ENCODE measurements around the gene GPR31. TPM values are rescaled to one million over a fixed set of nuclear protein-coding genes. Genes with fewer than 3 reads are reported as not detected.

Gene GPR31
- total RNA-seq, 1 donor from 2014 or later: not detected

- no peak overlapping the region for H3K27ac Mint-ChIP-seq (ENCODE audit: unreplicated experiment)
- TF ChIP-seq EZH2 (IDR thresholded peaks at IDR 0.05; ENCODE audit: insufficient read depth, low read length): no peak
- TF ChIP-seq, protein P1, sequence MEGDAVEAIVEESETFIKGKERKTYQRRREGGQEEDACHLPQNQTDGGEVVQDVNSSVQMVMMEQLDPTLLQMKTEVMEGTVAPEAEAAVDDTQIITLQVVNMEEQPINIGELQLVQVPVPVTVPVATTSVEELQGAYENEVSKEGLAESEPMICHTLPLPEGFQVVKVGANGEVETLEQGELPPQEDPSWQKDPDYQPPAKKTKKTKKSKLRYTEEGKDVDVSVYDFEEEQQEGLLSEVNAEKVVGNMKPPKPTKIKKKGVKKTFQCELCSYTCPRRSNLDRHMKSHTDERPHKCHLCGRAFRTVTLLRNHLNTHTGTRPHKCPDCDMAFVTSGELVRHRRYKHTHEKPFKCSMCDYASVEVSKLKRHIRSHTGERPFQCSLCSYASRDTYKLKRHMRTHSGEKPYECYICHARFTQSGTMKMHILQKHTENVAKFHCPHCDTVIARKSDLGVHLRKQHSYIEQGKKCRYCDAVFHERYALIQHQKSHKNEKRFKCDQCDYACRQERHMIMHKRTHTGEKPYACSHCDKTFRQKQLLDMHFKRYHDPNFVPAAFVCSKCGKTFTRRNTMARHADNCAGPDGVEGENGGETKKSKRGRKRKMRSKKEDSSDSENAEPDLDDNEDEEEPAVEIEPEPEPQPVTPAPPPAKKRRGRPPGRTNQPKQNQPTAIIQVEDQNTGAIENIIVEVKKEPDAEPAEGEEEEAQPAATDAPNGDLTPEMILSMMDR (IDR thresholded peaks at IDR 0.05; ENCODE audit: insufficient read depth, low read depth, low read length): no peak
- no peak for FAIRE-seq
Observed at GRCh38 chr6:167151648-167152047, 6.1 kb downstream of the GPR31 start.

DNA sequence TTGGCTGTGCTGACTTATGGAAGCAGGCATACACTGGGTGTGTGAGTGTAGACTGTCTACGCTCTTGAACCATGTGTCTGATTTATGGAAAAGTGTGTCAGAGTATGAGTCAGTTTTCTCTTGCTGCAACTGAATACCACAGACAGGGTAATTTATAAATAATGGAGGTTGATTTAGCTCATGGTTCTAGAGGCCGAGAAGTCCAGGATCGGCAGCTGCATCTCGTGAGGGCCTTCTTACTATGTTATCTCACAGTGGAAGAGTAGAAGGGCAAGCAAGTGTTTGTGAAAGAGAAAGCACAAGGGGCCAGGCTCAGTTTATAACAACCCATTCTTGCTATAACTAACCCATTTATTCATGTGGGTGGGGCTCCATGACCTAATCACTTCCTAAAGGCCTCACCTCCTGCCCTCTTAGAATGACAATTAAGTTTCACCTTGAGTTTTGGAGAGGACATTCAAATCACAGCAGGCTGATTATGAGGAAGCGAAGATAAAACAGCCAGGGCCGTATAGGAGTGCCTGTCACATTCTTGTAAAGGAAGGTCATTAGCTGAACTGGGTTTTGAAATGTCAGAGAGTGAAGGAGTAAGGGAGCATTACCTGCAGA, 6.7 kb downstream of the GPR31 start:
- no peak for TF ChIP-seq EZH2 (IDR thresholded peaks at IDR 0.05; ENCODE audit: insufficient read depth, low read length)
- TF ChIP-seq, protein P1 (IDR thresholded peaks at IDR 0.05; ENCODE audit: insufficient read depth, low read depth, low read length): no peak
- Histone ChIP-seq H3K27me3 (ENCODE audit: insufficient read depth, low read length) (no peaks in the 10 kb centered on the region), H3K4me3 (ENCODE audit: insufficient read depth, low read depth, low read length) (no peak overlapping the region), H3K36me3 (ENCODE audit: insufficient read depth, low read length) (no peaks in the 10 kb centered on the region), H4K20me1 (ENCODE audit: insufficient read depth, low read length) (no peaks in the 10 kb centered on the region), H3K27ac (ENCODE audit: low read depth, low read length) (no peak overlapping the region), H3K9me3 (ENCODE audit: insufficient read depth, low read depth, low read length) (no peaks in the 10 kb centered on the region), H3K79me2 (ENCODE audit: insufficient read depth, low read length) (no peaks in the 10 kb centered on the region), H3K9ac (ENCODE audit: low read length) (no peak overlapping the region), H2AFZ (ENCODE audit: low read depth, low read length) (no peak overlapping the region), H3K4me2 (ENCODE audit: low read length) (no peak overlapping the region), H3K4me1 (ENCODE audit: insufficient read depth, low read length) (no peaks in the 10 kb centered on the region)
- DNase-seq (ENCODE audit: low read depth): no peak
- no peak for FAIRE-seq
- peaks cover 4% of the 10 kb centered on the region for H3K9me3 Mint-ChIP-seq (ENCODE audit: unreplicated experiment)
- H3K27me3 Mint-ChIP-seq (ENCODE audit: low read depth, unreplicated experiment): peaks cover 13% of the 10 kb centered on the region
- no peak overlapping the region for H3K27ac Mint-ChIP-seq (ENCODE audit: unreplicated experiment)
- H3K36me3 Mint-ChIP-seq (ENCODE audit: low read depth, unreplicated experiment): no peaks in the 10 kb centered on the region
- H3K4me3 Mint-ChIP-seq (ENCODE audit: unreplicated experiment): no peak overlapping the region
- peaks cover 27% of the 10 kb centered on the region for H3K4me1 Mint-ChIP-seq (ENCODE audit: low read depth, unreplicated experiment)

More at GRCh38 chr6:167151648-167152047, 6.1 kb downstream of the GPR31 start:
- DNase-seq (ENCODE audit: low read depth): no peak
- no peaks in the 10 kb centered on the region for H3K36me3 ChIP-seq (ENCODE audit: insufficient read depth, low read length)
- no peaks in the 10 kb centered on the region for H3K27me3 ChIP-seq (ENCODE audit: insufficient read depth, low read length)
- no peak overlapping the region for H3K9ac ChIP-seq (ENCODE audit: low read length)
- Mint-ChIP-seq H3K4me3 (ENCODE audit: unreplicated experiment) (no peak overlapping the region), H3K36me3 (ENCODE audit: low read depth, unreplicated experiment) (no peaks in the 10 kb centered on the region), H3K4me1 (ENCODE audit: low read depth, unreplicated experiment) (peaks cover 26% of the 10 kb centered on the region), H3K9me3 (ENCODE audit: unreplicated experiment) (peaks cover 4% of the 10 kb centered on the region), H3K27me3 (ENCODE audit: low read depth, unreplicated experiment) (peaks cover 12% of the 10 kb centered on the region)
- no peaks in the 10 kb centered on the region for H4K20me1 ChIP-seq (ENCODE audit: insufficient read depth, low read length)
- no peaks in the 10 kb centered on the region for H3K9me3 ChIP-seq (ENCODE audit: insufficient read depth, low read depth, low read length)
- no peak overlapping the region for H3K27ac ChIP-seq (ENCODE audit: low read depth, low read length)
- H3K79me2 ChIP-seq (ENCODE audit: insufficient read depth, low read length): no peaks in the 10 kb centered on the region
- H2AFZ ChIP-seq (ENCODE audit: low read depth, low read length): no peak overlapping the region
- no peak overlapping the region for H3K4me3 ChIP-seq (ENCODE audit: insufficient read depth, low read depth, low read length)
- no peaks in the 10 kb centered on the region for H3K4me1 ChIP-seq (ENCODE audit: insufficient read depth, low read length)
- H3K4me2 ChIP-seq (ENCODE audit: low read length): no peak overlapping the region

DNA sequence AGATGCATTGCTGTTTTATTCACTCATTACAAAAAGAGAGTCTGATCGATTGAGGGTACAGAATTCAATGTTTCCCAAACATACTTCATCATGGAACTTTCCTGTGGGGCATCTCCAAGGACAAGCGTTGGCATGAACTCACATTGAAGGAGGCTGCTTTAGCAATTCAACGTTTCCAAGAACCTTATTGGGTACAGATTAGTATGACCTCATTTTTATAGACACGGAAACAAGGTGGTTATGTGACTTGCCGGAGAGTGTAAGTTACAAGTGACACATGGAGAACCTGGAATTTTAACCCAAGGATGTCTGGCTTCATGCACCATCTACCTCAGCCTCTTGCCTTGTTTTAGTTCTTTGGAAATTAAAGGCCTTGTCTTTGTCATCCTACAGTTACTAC, 8.8 kb downstream of the GPR31 start:
- FAIRE-seq: no peak
- H3K9ac ChIP-seq (ENCODE audit: low read length): no peak overlapping the region
- no peaks in the 10 kb centered on the region for H3K9me3 ChIP-seq (ENCODE audit: insufficient read depth, low read depth, low read length)
- no peaks in the 10 kb centered on the region for H3K27me3 ChIP-seq (ENCODE audit: insufficient read depth, low read length)
- Mint-ChIP-seq H3K4me3 (ENCODE audit: unreplicated experiment) (no peak overlapping the region), H3K36me3 (ENCODE audit: low read depth, unreplicated experiment) (no peaks in the 10 kb centered on the region), H3K4me1 (ENCODE audit: low read depth, unreplicated experiment) (peaks cover 24% of the 10 kb centered on the region), H3K27me3 (ENCODE audit: low read depth, unreplicated experiment) (peaks cover 22% of the 10 kb centered on the region), H3K9me3 (ENCODE audit: unreplicated experiment) (peaks cover 7% of the 10 kb centered on the region), H3K27ac (ENCODE audit: unreplicated experiment) (no peak overlapping the region)
- H3K79me2 ChIP-seq (ENCODE audit: insufficient read depth, low read length): no peaks in the 10 kb centered on the region
- no peak for TF ChIP-seq EZH2 (IDR thresholded peaks at IDR 0.05; ENCODE audit: insufficient read depth, low read length)
- TF ChIP-seq, protein P1 (IDR thresholded peaks at IDR 0.05; ENCODE audit: insufficient read depth, low read depth, low read length): no peak
- no peaks in the 10 kb centered on the region for H3K4me1 ChIP-seq (ENCODE audit: insufficient read depth, low read length)
- no peak for DNase-seq (ENCODE audit: low read depth)
- no peak overlapping the region for H3K4me2 ChIP-seq (ENCODE audit: low read length)
- H3K4me3 ChIP-seq (ENCODE audit: insufficient read depth, low read depth, low read length): no peak overlapping the region
- H4K20me1 ChIP-seq (ENCODE audit: insufficient read depth, low read length): no peaks in the 10 kb centered on the region
- H3K36me3 ChIP-seq (ENCODE audit: insufficient read depth, low read length): no peaks in the 10 kb centered on the region
- no peak overlapping the region for H3K27ac ChIP-seq (ENCODE audit: low read depth, low read length)
- no peak overlapping the region for H2AFZ ChIP-seq (ENCODE audit: low read depth, low read length)

Measured in astrocyte (in vitro differentiated cells and primary cell).